ENCODE measurements around the gene C10orf67. TPM values are rescaled to one million over a fixed set of nuclear protein-coding genes. Genes with fewer than 3 reads are reported as not detected.
A peak's percentile ranks its signal among the peaks of the same experiment; 100 is the strongest.
"Not testable (repeated sequence)": the region's sequence is repeated elsewhere in the genome, so short reads cannot be mapped to it uniquely, and the experiment has no call there.

Gene C10orf67
- total RNA-seq (2014; rRNA removed): 0.15 and 0.29 TPM in 2 replicates
- percentile 9 among the genes with signal in this experiment for Bru-seq, nascent RNA
- BruChase-seq, experiment 1, labeled RNA remaining after a 6-hour chase: percentile 9 among the genes with signal in this experiment
- percentile 7 among the genes with signal in this experiment for BruChase-seq, experiment 2, labeled RNA remaining after a 2-hour chase
- long read RNA-seq: 0 reads

- no TSS peak for BruUV-seq (replicated peaks)
- Histone ChIP-seq H3F3A (ENCODE audit: low read length, unreplicated experiment) (no peaks in the 10 kb centered on the region), H3K4me2 (ENCODE audit: low read length) (peak within 1 kb of the TSS; percentile 96), H4K20me1 (ENCODE audit: low read length) (no peaks in the 10 kb centered on the region), H3K9me3 (ENCODE audit: low read length) (no peaks in the 10 kb centered on the region), H2AFZ (ENCODE audit: low read length) (peak within 1 kb of the TSS; percentile 99), H3K79me2 (ENCODE audit: low read length) (no peaks in the 10 kb centered on the region), H3K4me3 (ENCODE audit: low read length) (peak within 1 kb of the TSS; percentile 84), H3K4me1 (ENCODE audit: insufficient read depth, low read length) (peaks cover 31% of the 10 kb centered on the region), H3K9me2 (replicated peaks; ENCODE audit: low read length) (no peaks in the 10 kb centered on the region), H3K27ac (ENCODE audit: low read length) (peak within 1 kb of the TSS; percentile 62), H3K27me3 (ENCODE audit: low read length) (no peaks in the 10 kb centered on the region), H3K36me3 (ENCODE audit: low read depth, low read length) (no peaks in the 10 kb centered on the region), H3K9ac (ENCODE audit: low read length) (peak within 1 kb of the TSS; percentile 75)
- peak; percentile 20 for DNase-seq
- TF ChIP-seq CTCF (conservative IDR thresholded peaks at IDR 0.05; ENCODE audit: low read depth, low read length) (no peak), EZH2 (IDR thresholded peaks at IDR 0.05; ENCODE audit: low read length, unreplicated experiment) (no peak), EZH2phosphoT487 (IDR thresholded peaks at IDR 0.05; ENCODE audit: borderline replicate concordance, low read length) (no peak)
- ChIA-PET POLR2A (ENCODE audit: unreplicated experiment) (no interaction called here), CTCF (no interaction called here)
- ATAC-seq: peak; percentile 27; the same call in 1 of the 2 replicates
- intact Hi-C loops (cut with micrococcal nuclease): no loop called here
Observed at GRCh38 chr10:23344241-23344841, at the start of gene C10orf67. TSS of gene C10orf67 (minus strand) at chr10:23344797. CDS start at chr10:23344774, 23 bp downstream.

- POLR2A ChIA-PET (ENCODE audit: unreplicated experiment): no interaction called here
- DNase-seq (no peak), ATAC-seq (no peak)
- TF ChIP-seq CTCF (conservative IDR thresholded peaks at IDR 0.05; ENCODE audit: low read depth, low read length) (no peak), EZH2 (IDR thresholded peaks at IDR 0.05; ENCODE audit: low read length, unreplicated experiment) (no peak), EZH2phosphoT487 (IDR thresholded peaks at IDR 0.05; ENCODE audit: borderline replicate concordance, low read length) (no peak)
- H3K79me2 ChIP-seq (ENCODE audit: low read length): no peaks in the 10 kb centered on the region
- H3K4me1 ChIP-seq (ENCODE audit: insufficient read depth, low read length): no peaks in the 10 kb centered on the region
- H3K9me3 ChIP-seq (ENCODE audit: low read length): no peaks in the 10 kb centered on the region
- no peak overlapping the region for H3K9ac ChIP-seq (ENCODE audit: low read length)
- H3K36me3 ChIP-seq (ENCODE audit: low read depth, low read length): no peaks in the 10 kb centered on the region
- intact Hi-C loops (cut with micrococcal nuclease): no loop called here
- BruUV-seq (replicated peaks): no TSS peak
- H3K9me2 ChIP-seq (replicated peaks; ENCODE audit: low read length): no peaks in the 10 kb centered on the region
- no peaks in the 10 kb centered on the region for H3F3A ChIP-seq (ENCODE audit: low read length, unreplicated experiment)
- H3K27me3 ChIP-seq (ENCODE audit: low read length): no peaks in the 10 kb centered on the region
- H3K27ac ChIP-seq (ENCODE audit: low read length): no peak overlapping the region
- H3K4me3 ChIP-seq (ENCODE audit: low read length): no peak overlapping the region
- CTCF ChIA-PET: no interaction called here
- no peak overlapping the region for H2AFZ ChIP-seq (ENCODE audit: low read length)
- no peak overlapping the region for H3K4me2 ChIP-seq (ENCODE audit: low read length)
- H4K20me1 ChIP-seq (ENCODE audit: low read length): no peaks in the 10 kb centered on the region
Observed at GRCh38 chr10:23391821-23392220, 47.2 kb upstream of the C10orf67 start.

GRCh38 chr10:23390809-23391208 lies 46.2 kb upstream of the C10orf67 start:
- Histone ChIP-seq H3K4me2 (ENCODE audit: low read length) (no peak overlapping the region), H3K9ac (ENCODE audit: low read length) (no peak overlapping the region), H4K20me1 (ENCODE audit: low read length) (no peaks in the 10 kb centered on the region), H3K4me1 (ENCODE audit: insufficient read depth, low read length) (no peaks in the 10 kb centered on the region), H2AFZ (ENCODE audit: low read length) (no peak overlapping the region), H3K79me2 (ENCODE audit: low read length) (no peaks in the 10 kb centered on the region), H3K4me3 (ENCODE audit: low read length) (no peak overlapping the region), H3K27me3 (ENCODE audit: low read length) (no peaks in the 10 kb centered on the region), H3K9me3 (ENCODE audit: low read length) (no peaks in the 10 kb centered on the region), H3K36me3 (ENCODE audit: low read depth, low read length) (no peaks in the 10 kb centered on the region), H3K9me2 (replicated peaks; ENCODE audit: low read length) (no peaks in the 10 kb centered on the region), H3K27ac (ENCODE audit: low read length) (no peak overlapping the region), H3F3A (ENCODE audit: low read length, unreplicated experiment) (no peaks in the 10 kb centered on the region)
- intact Hi-C loops (cut with micrococcal nuclease): no loop called here
- no TSS peak for BruUV-seq (replicated peaks)
- ATAC-seq: no peak
- TF ChIP-seq EZH2phosphoT487 (IDR thresholded peaks at IDR 0.05; ENCODE audit: borderline replicate concordance, low read length) (no peak), CTCF (conservative IDR thresholded peaks at IDR 0.05; ENCODE audit: low read depth, low read length) (no peak), EZH2 (IDR thresholded peaks at IDR 0.05; ENCODE audit: low read length, unreplicated experiment) (no peak)
- CTCF ChIA-PET: no interaction called here
- DNase-seq: no peak
- POLR2A ChIA-PET (ENCODE audit: unreplicated experiment): no interaction called here

GRCh38 chr10:23390408-23390807 lies 45.8 kb upstream of the C10orf67 start:
- BruUV-seq (replicated peaks); H3K27ac ChIP-seq (ENCODE audit: low read length); H3K9ac ChIP-seq (ENCODE audit: low read length); H3K79me2 ChIP-seq (ENCODE audit: low read length); ATAC-seq; H3K4me2 ChIP-seq (ENCODE audit: low read length); POLR2A ChIA-PET (ENCODE audit: unreplicated experiment); H3K9me3 ChIP-seq (ENCODE audit: low read length); intact Hi-C loops (cut with micrococcal nuclease); H3F3A ChIP-seq (ENCODE audit: low read length, unreplicated experiment); H2AFZ ChIP-seq (ENCODE audit: low read length); H3K9me2 ChIP-seq (replicated peaks; ENCODE audit: low read length); H3K27me3 ChIP-seq (ENCODE audit: low read length); CTCF ChIA-PET; H3K36me3 ChIP-seq (ENCODE audit: low read depth, low read length); H3K4me3 ChIP-seq (ENCODE audit: low read length); H4K20me1 ChIP-seq (ENCODE audit: low read length); DNase-seq; H3K4me1 ChIP-seq (ENCODE audit: insufficient read depth, low read length): not testable (repeated sequence)
